SJSA1 (cell line): ENCODE data around the gene MYO10. TPM values are rescaled to one million over a fixed set of nuclear protein-coding genes. Genes with fewer than 3 reads are reported as not detected.

Experiments
- DNase-seq, 2 experiments: peaks; one replicate each; pipeline ENCODE4 v3.0.0-alpha.2; 2015 to 2020; ENCODE audit warnings: low spot score in 2 of 2, low read depth in 1 of 2
- H3K27ac ChIP-seq: fragments of 250-450 bp; sonication (Bioruptor Pico); 2 replicates; pipeline ENCODE4 v1.5.1; 2020; ENCODE audit warnings: mild to moderate bottlenecking, moderate library complexity
- H3K27me3 ChIP-seq: fragments of 250-450 bp; sonication (Bioruptor Pico); replicated peaks from 2 replicates; pipeline ENCODE4 v1.5.1; 2020; ENCODE audit warnings: mild to moderate bottlenecking, moderate library complexity
- H3K36me3 ChIP-seq: fragments of 250-450 bp; sonication (Bioruptor Pico); 2 replicates; pipeline ENCODE4 v1.5.1; 2020; ENCODE audit warnings: mild to moderate bottlenecking
- H3K4me1 ChIP-seq: fragments of 250-450 bp; sonication (Bioruptor Pico); replicated peaks from 2 replicates; pipeline ENCODE4 v1.6.1; 2021; ENCODE audit warnings: mild to moderate bottlenecking
- H3K4me3 ChIP-seq: fragments of 250-450 bp; sonication (Bioruptor Pico); 2 replicates; pipeline ENCODE4 v1.5.1; 2020; ENCODE audit warnings: mild to moderate bottlenecking
- H3K9me3 ChIP-seq: fragments of 250-450 bp; sonication (Bioruptor Pico); replicated peaks from 2 replicates; pipeline ENCODE4 v1.5.1; 2020; ENCODE audit warnings: mild to moderate bottlenecking
- total RNA-seq: library from RNA; depleted of rRNA; stranded (reverse); fragments of >200 nt; shearing (Covaris generic); gene quantifications from 2 replicates; pipeline ENCODE4 v1.2.3, GENCODE V29; 2014

MYO10 gene
- total RNA-seq, 1 experiment from 2014 or later = 54.3 TPM

- Histone ChIP-seq H3K36me3 (peaks cover 24% of the 10 kb centered on the region), H3K4me1 (peaks cover 42% of the 10 kb centered on the region), H3K4me3 (peak overlapping the region; percentile 97), H3K9me3 (0 out of 2 replicates have a peak, but pooled peaks cover 3% of the 10 kb centered on the region), H3K27ac (no peak overlapping the region), H3K27me3 (peaks cover 3% of the 10 kb centered on the region; the same call in 1 of the 2 replicates)
- peak; percentile 87 to 94 for DNase-seq
These were observed 2.0 kb downstream of the MYO10 start for GRCh38 chr5:16934123-16934522.

GRCh38 chr5:16933337-16933736 lies 2.8 kb downstream of the MYO10 start:
- Histone ChIP-seq H3K27me3 (no peaks in the 10 kb centered on the region; the same call in 1 of the 2 replicates), H3K9me3 (0 out of 2 replicates have a peak, but pooled peaks cover 3% of the 10 kb centered on the region), H3K36me3 (peaks cover 24% of the 10 kb centered on the region), H3K4me3 (peak overlapping the region; percentile 97; the same call in 1 of the 2 replicates), H3K27ac (no peak overlapping the region), H3K4me1 (peaks cover 42% of the 10 kb centered on the region)
- DNase-seq = no peak

GRCh38 chr5:16932401-16932800 lies 3.7 kb downstream of the MYO10 start:
- Histone ChIP-seq H3K4me1 (peaks cover 42% of the 10 kb centered on the region), H3K4me3 (no peak overlapping the region), H3K27ac (no peak overlapping the region), H3K27me3 (no peaks in the 10 kb centered on the region; the same call in 1 of the 2 replicates), H3K36me3 (peaks cover 24% of the 10 kb centered on the region), H3K9me3 (0 out of 2 replicates have a peak, but pooled peaks cover 3% of the 10 kb centered on the region)
- DNase-seq = no peak

GRCh38 chr5:16931334-16932110 lies 4.6 kb downstream of the MYO10 start:
- peaks cover 24% of the 10 kb centered on the region for H3K36me3 ChIP-seq

GRCh38 chr5:16930496-16930895 lies 5.6 kb downstream of the MYO10 start:
- no peaks in the 10 kb centered on the region for H3K27me3 ChIP-seq
- H3K27ac ChIP-seq = no peak overlapping the region
- H3K9me3 ChIP-seq = no peaks in the 10 kb centered on the region
- H3K4me3 ChIP-seq = no peak overlapping the region
- DNase-seq = no peak
- peaks cover 19% of the 10 kb centered on the region for H3K36me3 ChIP-seq
- H3K4me1 ChIP-seq = peaks cover 36% of the 10 kb centered on the region

More at GRCh38 chr5:16931334-16932110, 4.6 kb downstream of the MYO10 start:
- 0 out of 2 replicates have a peak, but pooled peaks cover 2% of the 10 kb centered on the region for H3K9me3 ChIP-seq
- H3K4me3 ChIP-seq = no peak overlapping the region
- peaks cover 37% of the 10 kb centered on the region for H3K4me1 ChIP-seq
- no peak overlapping the region for H3K27ac ChIP-seq
- no peak for DNase-seq
- H3K27me3 ChIP-seq = no peaks in the 10 kb centered on the region

GRCh38 chr5:16929831-16930230 lies 6.3 kb downstream of the MYO10 start:
- Histone ChIP-seq H3K36me3 (peaks cover 15% of the 10 kb centered on the region; the same call in 1 of the 2 replicates), H3K27ac (no peak overlapping the region), H3K4me1 (peaks cover 36% of the 10 kb centered on the region), H3K9me3 (no peaks in the 10 kb centered on the region), H3K4me3 (no peak overlapping the region), H3K27me3 (no peaks in the 10 kb centered on the region)
- no peak for DNase-seq

- Histone ChIP-seq H3K4me1 (peaks cover 36% of the 10 kb centered on the region), H3K27ac (no peak overlapping the region), H3K27me3 (no peaks in the 10 kb centered on the region), H3K4me3 (no peak overlapping the region), H3K9me3 (no peaks in the 10 kb centered on the region), H3K36me3 (peaks cover 15% of the 10 kb centered on the region; the same call in 1 of the 2 replicates)
- no peak for DNase-seq
These were observed 6.7 kb downstream of the MYO10 start for GRCh38 chr5:16929347-16929746.

- Histone ChIP-seq H3K27me3 (no peaks in the 10 kb centered on the region), H3K4me1 (peaks cover 22% of the 10 kb centered on the region), H3K4me3 (no peak overlapping the region), H3K27ac (no peak overlapping the region), H3K9me3 (no peaks in the 10 kb centered on the region), H3K36me3 (peaks cover 9% of the 10 kb centered on the region; the same call in 1 of the 2 replicates)
- DNase-seq = no peak
These were observed 8.5 kb downstream of the MYO10 start for GRCh38 chr5:16927613-16928012.

- DNase-seq = no peak
- no peak overlapping the region for H3K4me3 ChIP-seq
- no peaks in the 10 kb centered on the region for H3K27me3 ChIP-seq
- H3K4me1 ChIP-seq = peaks cover 10% of the 10 kb centered on the region
- H3K36me3 ChIP-seq = 0 out of 2 replicates have a peak, but pooled peaks cover 5% of the 10 kb centered on the region
- H3K27ac ChIP-seq = no peak overlapping the region
- H3K9me3 ChIP-seq = no peaks in the 10 kb centered on the region
These were observed 9.7 kb downstream of the MYO10 start for GRCh38 chr5:16926417-16926816.

GRCh38 chr5:16924206-16924605 lies 11.9 kb downstream of the MYO10 start:
- Histone ChIP-seq H3K27me3 (no peaks in the 10 kb centered on the region), H3K9me3 (no peaks in the 10 kb centered on the region), H3K4me1 (peaks cover 5% of the 10 kb centered on the region; the same call in 1 of the 2 replicates), H3K4me3 (no peak overlapping the region), H3K27ac (no peak overlapping the region), H3K36me3 (peaks cover 6% of the 10 kb centered on the region; the same call in 1 of the 2 replicates)
- no peak for DNase-seq

- Histone ChIP-seq H3K4me3 (no peak overlapping the region), H3K36me3 (peaks cover 8% of the 10 kb centered on the region), H3K27me3 (no peaks in the 10 kb centered on the region), H3K9me3 (no peaks in the 10 kb centered on the region), H3K4me1 (peaks cover 16% of the 10 kb centered on the region), H3K27ac (no peak overlapping the region)
- no peak for DNase-seq
These were observed 13.7 kb downstream of the MYO10 start for GRCh38 chr5:16922430-16922829.

- no peak for DNase-seq
- Histone ChIP-seq H3K27me3 (no peaks in the 10 kb centered on the region), H3K4me3 (no peak overlapping the region), H3K27ac (no peak overlapping the region), H3K36me3 (peaks cover 8% of the 10 kb centered on the region), H3K4me1 (peaks cover 28% of the 10 kb centered on the region), H3K9me3 (no peaks in the 10 kb centered on the region)
These were observed 14.9 kb downstream of the MYO10 start for GRCh38 chr5:16921211-16921610.

- Histone ChIP-seq H3K4me1 (peaks cover 38% of the 10 kb centered on the region), H3K36me3 (peaks cover 15% of the 10 kb centered on the region), H3K9me3 (no peaks in the 10 kb centered on the region), H3K27me3 (no peaks in the 10 kb centered on the region), H3K27ac (no peak overlapping the region), H3K4me3 (no peak overlapping the region)
- no peak for DNase-seq
These were observed 15.8 kb downstream of the MYO10 start for GRCh38 chr5:16920109-16920816.
